Neural cell (in vitro differentiated cells): ENCODE results near the gene RBM19. TPM values are rescaled to one million over a fixed set of nuclear protein-coding genes. Genes with fewer than 3 reads are reported as not detected.
A peak's percentile ranks its signal among the peaks of the same experiment; 100 is the strongest.

Experiments
- H2AFZ ChIP-seq: fragments of 200-600, 300-800 bp; sonication (generic), shearing (Covaris generic); 2 replicates; pipeline ENCODE4 v1.6.0; 2014; ENCODE audit warnings: low read depth, mild to moderate bottlenecking, antibody characterized with exemption, low read length, moderate library complexity
- H3F3A ChIP-seq: fragments of 200-600 bp; shearing (Covaris generic); 2 replicates; pipeline ENCODE4 v1.6.1; 2016; ENCODE audit warnings: mild to moderate bottlenecking, moderate library complexity, mixed read lengths, antibody characterized with exemption, low read length; ENCODE audit not compliant: insufficient read depth, poor library complexity, severe bottlenecking
- H3K27ac ChIP-seq: fragments of 200-600, 300-800 bp; sonication (generic), shearing (Covaris generic); 2 replicates; pipeline ENCODE4 v1.5.1; 2014; ENCODE audit warnings: mild to moderate bottlenecking, low read length, moderate library complexity
- H3K27me3 ChIP-seq: fragments of 300-800, 200-600 bp; sonication (generic), shearing (Covaris generic); 2 replicates; pipeline ENCODE4 v1.6.0; 2014; ENCODE audit warnings: mild to moderate bottlenecking, low read depth, low read length, moderate library complexity; ENCODE audit not compliant: insufficient read depth
- H3K36me3 ChIP-seq: fragments of 300-800, 200-600 bp; sonication (generic), shearing (Covaris generic); 2 replicates; pipeline ENCODE4 v1.5.1; 2014; ENCODE audit warnings: mild to moderate bottlenecking, antibody characterized with exemption, low read length, moderate library complexity; ENCODE audit not compliant: insufficient read depth
- H3K4me2 ChIP-seq: fragments of 300-800, 200-600 bp; sonication (generic), shearing (Covaris generic); 2 replicates; pipeline ENCODE4 v1.6.0; 2014; ENCODE audit warnings: mild to moderate bottlenecking, low read length
- H3K4me3 ChIP-seq: fragments of 300-800, 200-600 bp; sonication (generic), shearing (Covaris generic); 2 replicates; pipeline ENCODE4 v1.5.1; 2014; ENCODE audit warnings: mild to moderate bottlenecking, low read length, moderate library complexity
- H3K79me2 ChIP-seq: fragments of 200-600 bp; shearing (Covaris generic); replicated peaks from 2 replicates; pipeline ENCODE4 v1.6.0; 2014; ENCODE audit warnings: mild to moderate bottlenecking, low read length, moderate library complexity; ENCODE audit not compliant: insufficient read depth
- H3K9ac ChIP-seq: fragments of 300-800, 200-600 bp; sonication (generic), shearing (Covaris generic); 2 replicates; pipeline ENCODE4 v1.6.1; 2016; ENCODE audit warnings: mild to moderate bottlenecking, low read length, mixed read lengths
- H3K9me2 ChIP-seq: fragments of 200-600 bp; shearing (Covaris generic); 2 replicates; pipeline ENCODE4 v1.6.1; 2016; ENCODE audit warnings: mild to moderate bottlenecking, low read length, mixed read lengths; ENCODE audit not compliant: insufficient read depth
- H3K9me3 ChIP-seq: fragments of 200-600, 300-800 bp; sonication (generic), shearing (Covaris generic); 2 replicates; pipeline ENCODE4 v1.6.1; 2016; ENCODE audit warnings: mild to moderate bottlenecking, mixed run types, low read length, moderate library complexity, mixed read lengths
- H4K20me1 ChIP-seq: fragments of 200-600 bp; shearing (Covaris generic); 2 replicates; pipeline ENCODE4 v1.6.1; 2016; ENCODE audit warnings: mild to moderate bottlenecking, mixed run types; ENCODE audit not compliant: insufficient read depth
- CTCF ChIP-seq: fragments of 450-650 bp; IDR thresholded peaks from 2 replicates; pipeline ENCODE4 v1.5.1; 2014; ENCODE audit warnings: antibody characterized with exemption, mild to moderate bottlenecking, moderate library complexity; ENCODE audit not compliant: poor library complexity, severe bottlenecking
- EP300 ChIP-seq: fragments of 450-650 bp; conservative IDR thresholded peaks from 2 replicates; pipeline ENCODE4 v1.6.1; 2014; ENCODE audit warnings: antibody characterized with exemption, mild to moderate bottlenecking, moderate library complexity; ENCODE audit not compliant: poor library complexity, severe bottlenecking
- EZH2 ChIP-seq: fragments of 200-600, 300-800 bp; shearing (Covaris generic), sonication (generic); IDR thresholded peaks from 2 replicates; pipeline ENCODE4 v1.6.1; 2014; ENCODE audit warnings: antibody characterized with exemption, low read length, borderline replicate concordance, mild to moderate bottlenecking; ENCODE audit not compliant: insufficient read depth, poor library complexity, severe bottlenecking
- MXI1 ChIP-seq: fragments of 450-650 bp; conservative IDR thresholded peaks from 2 replicates; pipeline ENCODE4 v1.6.1; 2014; ENCODE audit warnings: antibody characterized with exemption, mild to moderate bottlenecking; ENCODE audit not compliant: poor library complexity, severe bottlenecking
- POLR2AphosphoS5 ChIP-seq: IDR thresholded peaks from 2 replicates; pipeline ENCODE4 v1.6.1; 2012
- RAD21 ChIP-seq: fragments of 450-650 bp; conservative IDR thresholded peaks from 2 replicates; pipeline ENCODE4 v1.6.1; 2014; ENCODE audit warnings: antibody characterized with exemption, mild to moderate bottlenecking, moderate library complexity
- REST ChIP-seq: IDR thresholded peaks from 2 replicates; pipeline ENCODE4 v1.6.1; 2012; ENCODE audit warnings: borderline replicate concordance
- SMC3 ChIP-seq: fragments of 450-650 bp; conservative IDR thresholded peaks from 2 replicates; pipeline ENCODE4 v1.6.1; 2014; ENCODE audit warnings: antibody characterized with exemption, mild to moderate bottlenecking, moderate library complexity; ENCODE audit not compliant: poor library complexity
- TAF1 ChIP-seq: IDR thresholded peaks from 2 replicates; pipeline ENCODE4 v1.6.1; 2012; ENCODE audit warnings: low read depth
- polyA plus RNA-seq: library from polyadenylated mRNA; depleted of rRNA; stranded (reverse); fragments of >200 nt; gene quantifications from 2 replicates; pipeline ENCODE4 v1.2.3, GENCODE V29; 2014

Gene RBM19
- polyA plus RNA-seq, 1 donor from 2014 or later: 14.2 TPM

GRCh38 chr12:113829212-113829611 lies 136.9 kb downstream of the RBM19 start:
- H3K9me3 ChIP-seq: no peaks in the 10 kb centered on the region
- no peaks in the 10 kb centered on the region for H3K9me2 ChIP-seq
- H3K36me3 ChIP-seq: no peaks in the 10 kb centered on the region
- H2AFZ ChIP-seq: no peak overlapping the region
- no peak overlapping the region for H3K9ac ChIP-seq
- H4K20me1 ChIP-seq: no peaks in the 10 kb centered on the region
- no peaks in the 10 kb centered on the region for H3K79me2 ChIP-seq
- no peaks in the 10 kb centered on the region for H3K27me3 ChIP-seq
- H3F3A ChIP-seq: no peaks in the 10 kb centered on the region
- H3K4me2 ChIP-seq: no peak overlapping the region
- H3K27ac ChIP-seq: no peak overlapping the region
- no peak for TF ChIP-seq TAF1
- no peak for TF ChIP-seq EZH2
- no peak for TF ChIP-seq REST
- TF ChIP-seq SMC3: no peak
- no peak for TF ChIP-seq CTCF
- TF ChIP-seq RAD21: no peak
- no peak for TF ChIP-seq MXI1
- no peak for TF ChIP-seq POLR2AphosphoS5
- TF ChIP-seq EP300: no peak
- no peak overlapping the region for H3K4me3 ChIP-seq

GRCh38 chr12:113827539-113828114 lies 138.5 kb downstream of the RBM19 start:
- H3K4me3 ChIP-seq: no peak overlapping the region
- no peaks in the 10 kb centered on the region for H3F3A ChIP-seq
- H3K4me2 ChIP-seq: no peak overlapping the region
- no peaks in the 10 kb centered on the region for H3K79me2 ChIP-seq
- H3K27ac ChIP-seq: peak overlapping the region; percentile 24
- H3K9ac ChIP-seq: no peak overlapping the region
- H2AFZ ChIP-seq: no peak overlapping the region
- no peaks in the 10 kb centered on the region for H4K20me1 ChIP-seq
- no peaks in the 10 kb centered on the region for H3K36me3 ChIP-seq
- H3K9me2 ChIP-seq: no peaks in the 10 kb centered on the region
- no peaks in the 10 kb centered on the region for H3K9me3 ChIP-seq
- no peaks in the 10 kb centered on the region for H3K27me3 ChIP-seq
- TF ChIP-seq REST: peak; percentile 44
- TF ChIP-seq EP300: no peak
- TF ChIP-seq POLR2AphosphoS5: no peak
